LNCaP clone FGC (cell line): Measurements from ENCODE around the gene FAM120C.

Experiments
- DNase-seq: peaks from one replicate; pipeline ENCODE4 v3.0.0-alpha.2; 2011; ENCODE audit warnings: low read depth
- H3K4me3 ChIP-seq: 2 replicates; pipeline ENCODE4 v1.5.1; 2011; ENCODE audit warnings: mild to moderate bottlenecking, low read depth, low read length, control low read depth
- TF ChIP-seq, protein P1 (sequence below): IDR thresholded peaks from 2 replicates; pipeline ENCODE4 v1.5.1; 2012; ENCODE audit warnings: mild to moderate bottlenecking; ENCODE audit not compliant: control insufficient read depth, insufficient read depth; ENCODE audit errors: extremely low read depth

FAM120C gene

GRCh38 chrX:54044126-54044876 is 138.8 kb downstream of the FAM120C start, which contains the start of gene PHF8:
Gene PHF8, minus strand, starts transcription at chrX:54044473. Its CDS starts 1,745 bp downstream, at chrX:54042728.
- DNase-seq: peak; percentile 92
- TF ChIP-seq, protein P1, sequence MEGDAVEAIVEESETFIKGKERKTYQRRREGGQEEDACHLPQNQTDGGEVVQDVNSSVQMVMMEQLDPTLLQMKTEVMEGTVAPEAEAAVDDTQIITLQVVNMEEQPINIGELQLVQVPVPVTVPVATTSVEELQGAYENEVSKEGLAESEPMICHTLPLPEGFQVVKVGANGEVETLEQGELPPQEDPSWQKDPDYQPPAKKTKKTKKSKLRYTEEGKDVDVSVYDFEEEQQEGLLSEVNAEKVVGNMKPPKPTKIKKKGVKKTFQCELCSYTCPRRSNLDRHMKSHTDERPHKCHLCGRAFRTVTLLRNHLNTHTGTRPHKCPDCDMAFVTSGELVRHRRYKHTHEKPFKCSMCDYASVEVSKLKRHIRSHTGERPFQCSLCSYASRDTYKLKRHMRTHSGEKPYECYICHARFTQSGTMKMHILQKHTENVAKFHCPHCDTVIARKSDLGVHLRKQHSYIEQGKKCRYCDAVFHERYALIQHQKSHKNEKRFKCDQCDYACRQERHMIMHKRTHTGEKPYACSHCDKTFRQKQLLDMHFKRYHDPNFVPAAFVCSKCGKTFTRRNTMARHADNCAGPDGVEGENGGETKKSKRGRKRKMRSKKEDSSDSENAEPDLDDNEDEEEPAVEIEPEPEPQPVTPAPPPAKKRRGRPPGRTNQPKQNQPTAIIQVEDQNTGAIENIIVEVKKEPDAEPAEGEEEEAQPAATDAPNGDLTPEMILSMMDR: no peak
- peak within 1 kb of the TSS; percentile 78 for H3K4me3 ChIP-seq

DNA sequence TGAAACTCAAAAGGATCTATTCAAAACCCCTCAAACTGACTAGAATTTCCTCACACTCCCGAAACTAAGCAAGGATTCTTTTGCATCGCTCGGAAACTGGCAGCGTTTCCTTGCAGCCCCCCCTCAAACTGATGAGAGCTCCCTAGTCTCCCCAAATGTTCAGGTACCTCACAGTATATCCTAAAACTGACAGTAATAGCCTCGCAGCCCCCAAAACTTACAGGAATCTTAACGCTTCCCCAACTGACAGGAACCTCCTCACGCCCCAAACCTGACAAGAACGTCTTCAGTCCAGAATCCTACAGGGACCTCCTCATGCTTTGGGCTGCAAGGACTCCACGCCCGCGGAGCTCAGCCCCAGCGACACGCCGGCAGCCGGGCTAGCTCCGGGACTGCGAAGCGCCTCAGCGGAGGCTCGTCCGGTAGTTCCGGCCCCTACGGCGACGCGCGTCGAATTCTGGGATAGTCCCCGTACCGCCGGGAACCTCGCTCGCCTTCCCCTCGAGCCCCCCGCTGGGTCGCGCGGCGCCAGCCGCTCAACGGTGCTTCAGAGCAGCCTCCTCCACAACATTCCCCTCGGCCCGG is 139.4 kb downstream of the FAM120C start:
- DNase-seq: no peak
- H3K4me3 ChIP-seq: peak overlapping the region; percentile 78
- TF ChIP-seq, protein P1: no peak

- TF ChIP-seq, protein P1: no peak
- peak overlapping the region; percentile 78 for H3K4me3 ChIP-seq
- DNase-seq: no peak
Measured at GRCh38 chrX:54043056-54043455, 140.0 kb downstream of the FAM120C start.

DNA sequence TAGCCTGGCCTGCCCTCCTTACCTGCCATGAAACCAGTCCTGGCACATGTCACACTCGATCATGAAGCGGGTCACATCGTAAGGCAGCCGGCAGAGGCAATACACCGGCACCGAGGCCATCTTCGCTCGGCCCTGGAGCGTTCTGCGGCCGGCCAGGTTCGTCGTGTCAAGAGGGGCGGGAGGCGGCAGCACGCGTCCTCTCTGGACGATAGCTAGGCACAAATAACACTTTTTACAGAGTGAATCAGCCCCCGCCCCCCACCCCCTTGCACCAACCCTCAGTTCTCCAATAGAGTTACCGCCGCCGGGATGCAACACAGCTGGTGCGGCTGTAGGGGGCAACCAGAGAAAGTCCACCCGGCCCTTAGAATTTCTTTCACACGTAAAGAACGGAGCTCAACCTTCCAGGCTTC is 140.4 kb downstream of the FAM120C start:
- DNase-seq: no peak
- peak overlapping the region; percentile 78 for H3K4me3 ChIP-seq
- TF ChIP-seq, protein P1: no peak

GRCh38 chrX:54030329-54030728 is 152.7 kb downstream of the FAM120C start:
- DNase-seq: no peak
- no peak overlapping the region for H3K4me3 ChIP-seq
- TF ChIP-seq, protein P1: no peak

- TF ChIP-seq, protein P1: no peak
- peak; percentile 66 for DNase-seq
- no peak overlapping the region for H3K4me3 ChIP-seq
Measured at GRCh38 chrX:54029529-54030143, 153.4 kb downstream of the FAM120C start.

- TF ChIP-seq, protein P1: no peak
- no peak overlapping the region for H3K4me3 ChIP-seq
- no peak for DNase-seq
Measured at GRCh38 chrX:54024350-54024749, 158.7 kb downstream of the FAM120C start.
